ENCODE measurements around the gene HRCT1.

Gene HRCT1

DNA sequence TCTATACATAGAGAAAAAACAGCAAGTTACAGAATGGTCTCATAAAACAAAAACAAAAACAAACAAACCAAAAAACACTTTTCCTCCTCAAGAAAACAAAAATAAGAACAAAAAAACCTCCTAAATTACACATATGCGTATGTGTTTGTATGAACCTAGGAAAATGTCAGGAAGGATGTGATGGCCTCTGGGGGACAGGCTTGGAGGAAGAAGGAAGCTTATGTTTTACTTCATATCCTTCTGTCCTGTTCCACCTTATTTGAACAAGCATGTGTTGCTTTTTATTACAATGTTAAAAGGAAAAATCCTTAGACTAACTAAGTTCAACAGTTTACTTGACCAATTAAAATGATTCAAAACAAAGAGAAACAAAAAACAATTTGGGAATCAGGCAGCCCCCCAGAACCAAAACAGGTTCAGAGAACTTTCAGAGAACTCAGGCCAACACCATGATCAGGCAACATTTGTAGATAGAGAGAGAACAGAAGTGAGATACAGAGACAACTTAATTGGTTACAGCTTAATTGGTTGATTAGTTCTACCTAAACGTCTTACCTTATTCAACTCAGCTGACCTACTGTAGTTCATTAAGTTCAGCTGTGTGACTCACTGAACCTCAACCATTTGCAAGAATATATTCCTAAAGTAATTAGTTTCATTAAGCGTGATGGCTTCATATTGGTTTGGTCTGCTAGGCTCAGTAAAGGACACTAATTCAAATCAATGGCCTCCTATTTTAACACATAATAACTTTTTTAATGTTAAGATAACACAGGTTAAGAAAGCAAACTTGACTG lies 13.4 kb downstream of the HRCT1 start:
- Histone ChIP-seq H3K27me3 (ENCODE audit: control insufficient read depth in 1 of 2, insufficient read depth in 2 of 2, low read length in 2 of 2) (no peaks in the 10 kb centered on the region), H3K9ac (ENCODE audit: low read length in 2 of 2) (no peak overlapping the region), H3K4me1 (ENCODE audit: control insufficient read depth, insufficient read depth, low read length) (peaks cover 8% of the 10 kb centered on the region)

DNA sequence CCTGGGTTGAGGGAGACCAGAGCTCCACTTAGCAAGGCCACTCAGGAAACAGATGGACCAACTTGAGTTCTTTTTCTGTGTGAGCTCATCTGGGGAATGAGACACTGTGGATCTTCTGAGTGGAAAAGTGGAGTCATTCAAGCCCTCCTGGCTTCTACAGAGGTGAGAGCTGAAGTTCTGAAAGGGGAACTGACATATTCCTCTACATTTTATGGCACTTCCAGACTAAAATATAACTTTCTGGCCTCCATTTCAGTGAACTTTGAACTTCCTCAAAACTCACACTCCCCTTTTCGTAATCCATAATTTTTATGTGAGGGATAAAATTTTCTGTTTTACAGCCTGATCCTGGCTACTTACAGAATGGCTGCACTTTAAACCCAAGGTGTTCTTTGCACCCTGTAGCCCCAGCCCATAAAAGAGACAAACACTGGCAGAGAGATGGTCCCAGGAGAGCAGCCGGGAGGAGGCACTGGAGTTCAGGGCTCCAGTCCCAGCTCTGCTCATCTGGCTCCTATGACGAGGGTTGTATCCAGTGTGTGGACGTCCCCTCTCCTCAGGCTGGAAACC lies 14.1 kb downstream of the HRCT1 start:
- no peaks in the 10 kb centered on the region for H3K9me3 ChIP-seq (ENCODE audit: control insufficient read depth in 2 of 2, low read length in 2 of 2)
- no peak overlapping the region for H3K9ac ChIP-seq (ENCODE audit: low read length in 2 of 2)
- no peak overlapping the region for H3K27ac ChIP-seq (ENCODE audit: low read length)
- no peak overlapping the region for H3K4me3 ChIP-seq (ENCODE audit: low read length in 2 of 2)
- no peaks in the 10 kb centered on the region for H3K36me3 ChIP-seq (ENCODE audit: control insufficient read depth in 2 of 2, insufficient read depth in 2 of 2, low read length in 2 of 2)
- no peaks in the 10 kb centered on the region for H3K27me3 ChIP-seq (ENCODE audit: control insufficient read depth in 1 of 2, insufficient read depth in 2 of 2, low read length in 2 of 2)
- H3K4me1 ChIP-seq (ENCODE audit: control insufficient read depth, insufficient read depth, low read length) = peaks cover 8% of the 10 kb centered on the region

More for the DNA sequence above, 13.4 kb downstream of the HRCT1 start:
- Histone ChIP-seq H3K9me3 (ENCODE audit: control insufficient read depth in 2 of 2, low read length in 2 of 2) (no peaks in the 10 kb centered on the region), H3K36me3 (ENCODE audit: control insufficient read depth in 2 of 2, insufficient read depth in 2 of 2, low read length in 2 of 2) (no peaks in the 10 kb centered on the region), H3K4me3 (ENCODE audit: low read length in 2 of 2) (no peak overlapping the region), H3K27ac (ENCODE audit: low read length) (no peak overlapping the region)

DNA sequence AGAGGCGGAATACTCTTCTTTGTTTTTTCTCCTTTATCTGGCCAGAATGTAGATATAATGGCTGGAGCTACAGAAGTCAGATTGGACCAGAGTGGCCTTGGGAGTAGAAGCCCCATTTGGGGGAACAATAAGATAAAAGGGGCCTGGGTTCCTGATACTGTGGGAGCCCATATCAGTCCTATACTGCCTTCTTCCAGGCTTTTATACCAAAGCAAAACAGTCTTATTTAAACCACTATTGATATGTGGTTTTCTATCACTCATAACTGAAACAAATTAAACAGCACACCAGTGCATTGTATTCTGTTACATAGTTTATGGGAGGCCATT lies 17.6 kb downstream of the HRCT1 start:
- no peaks in the 10 kb centered on the region for H3K9me3 ChIP-seq (ENCODE audit: control insufficient read depth in 2 of 2, low read length in 2 of 2)
- H3K27ac ChIP-seq (ENCODE audit: low read length) = peak overlapping the region; percentile 7
- H3K4me3 ChIP-seq (ENCODE audit: low read length in 2 of 2) = no peak overlapping the region
- H3K4me1 ChIP-seq (ENCODE audit: control insufficient read depth, insufficient read depth, low read length) = peaks cover 7% of the 10 kb centered on the region
- H3K36me3 ChIP-seq (ENCODE audit: control insufficient read depth in 2 of 2, insufficient read depth in 2 of 2, low read length in 2 of 2) = no peaks in the 10 kb centered on the region
- no peaks in the 10 kb centered on the region for H3K27me3 ChIP-seq (ENCODE audit: control insufficient read depth in 1 of 2, insufficient read depth in 2 of 2, low read length in 2 of 2)
- no peak overlapping the region for H3K9ac ChIP-seq (ENCODE audit: low read length in 2 of 2)

DNA sequence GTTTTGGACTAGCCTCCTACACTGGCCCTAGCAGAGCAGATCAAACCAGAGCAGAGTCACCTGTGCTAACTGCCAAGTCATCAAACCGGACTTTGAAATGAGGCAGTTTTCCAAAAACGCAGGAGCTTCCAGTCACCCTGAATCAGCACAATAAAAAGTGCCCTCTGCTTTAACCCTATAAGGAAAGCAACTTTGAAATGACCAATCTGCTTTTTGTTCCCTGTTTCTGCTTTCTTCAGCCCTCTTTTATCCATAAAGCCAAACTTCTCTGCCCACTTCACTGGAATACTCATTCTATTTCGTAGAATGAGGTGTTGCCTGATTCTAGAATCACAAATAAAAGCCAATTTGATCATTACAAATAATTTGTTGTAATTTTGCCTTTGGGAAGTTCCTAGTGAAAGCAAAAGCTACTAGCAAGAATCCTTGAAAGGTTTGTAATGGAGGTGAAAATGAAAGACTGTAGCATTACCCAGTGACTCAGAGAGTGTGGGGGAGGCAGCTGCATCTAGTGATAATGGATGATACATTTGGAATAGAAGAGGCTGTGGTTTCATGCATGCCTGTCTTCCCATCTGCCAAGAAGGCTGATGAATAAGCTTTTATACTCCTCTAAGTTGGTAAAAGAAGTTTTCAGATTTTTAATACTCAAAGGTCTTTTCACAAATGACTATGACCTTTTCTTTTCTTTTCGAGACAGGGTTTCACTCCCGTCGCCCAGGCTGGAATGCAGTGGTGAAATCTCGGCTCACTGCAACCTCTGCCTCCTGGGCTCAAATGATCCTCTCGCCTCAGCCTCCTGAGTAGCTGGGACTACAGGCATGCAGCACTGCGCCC lies 18.1 kb downstream of the HRCT1 start:
- H3K4me3 ChIP-seq (ENCODE audit: low read length in 2 of 2) = no peak overlapping the region
- H3K9me3 ChIP-seq (ENCODE audit: control insufficient read depth in 2 of 2, low read length in 2 of 2) = no peaks in the 10 kb centered on the region
- peaks cover 4% of the 10 kb centered on the region for H3K4me1 ChIP-seq (ENCODE audit: control insufficient read depth, insufficient read depth, low read length)
- peak overlapping the region; percentile 7 for H3K27ac ChIP-seq (ENCODE audit: low read length)
- no peaks in the 10 kb centered on the region for H3K36me3 ChIP-seq (ENCODE audit: control insufficient read depth in 2 of 2, insufficient read depth in 2 of 2, low read length in 2 of 2)
- H3K9ac ChIP-seq (ENCODE audit: low read length in 2 of 2) = no peak overlapping the region
- no peaks in the 10 kb centered on the region for H3K27me3 ChIP-seq (ENCODE audit: control insufficient read depth in 1 of 2, insufficient read depth in 2 of 2, low read length in 2 of 2)

DNA sequence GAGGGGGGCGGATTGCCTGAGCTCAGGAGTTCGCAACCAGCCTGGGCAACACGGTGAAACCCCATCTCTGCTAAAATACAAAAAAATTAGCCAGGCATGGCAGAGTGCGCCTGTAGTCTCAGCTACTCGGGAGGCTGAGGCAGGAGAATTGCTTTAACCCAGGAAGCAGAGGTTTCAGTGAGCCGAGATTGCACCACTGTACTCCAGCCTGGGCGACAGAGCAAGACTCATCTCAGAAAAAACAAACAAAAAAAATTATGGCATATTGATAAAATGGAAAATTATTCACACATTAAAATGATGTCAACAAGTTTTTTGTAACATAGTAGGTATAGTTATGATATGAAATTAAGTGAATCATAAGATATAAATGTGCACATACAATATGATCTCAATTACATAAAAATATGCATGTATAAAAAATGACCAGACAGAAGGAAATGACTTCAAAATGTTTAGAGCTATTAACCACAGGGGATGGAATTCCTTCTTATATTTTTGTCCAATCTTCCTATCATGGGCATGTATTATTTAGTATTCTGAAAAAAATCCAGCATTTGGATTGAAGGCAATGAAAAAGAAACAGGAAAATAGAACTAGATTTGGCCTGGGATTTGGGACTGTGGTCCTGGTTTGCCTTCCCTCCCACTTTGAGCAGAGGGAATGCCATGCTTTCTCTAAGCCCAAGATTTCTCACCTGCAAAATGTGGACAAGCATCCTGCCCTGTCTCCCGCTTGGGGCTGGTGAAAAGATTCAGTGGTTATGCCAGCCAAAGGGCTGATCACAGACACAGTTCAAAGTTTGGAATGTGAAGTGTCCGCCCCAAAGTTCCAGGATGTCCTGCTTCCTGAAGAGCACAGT lies 22.8 kb downstream of the HRCT1 start:
- Histone ChIP-seq H3K9me3 (ENCODE audit: control insufficient read depth in 2 of 2, low read length in 2 of 2) (no peaks in the 10 kb centered on the region), H3K36me3 (ENCODE audit: control insufficient read depth in 2 of 2, insufficient read depth in 2 of 2, low read length in 2 of 2) (no peaks in the 10 kb centered on the region), H3K4me1 (ENCODE audit: control insufficient read depth, insufficient read depth, low read length) (peaks cover 2% of the 10 kb centered on the region), H3K4me3 (ENCODE audit: low read length in 2 of 2) (no peak overlapping the region), H3K27me3 (ENCODE audit: control insufficient read depth in 1 of 2, insufficient read depth in 2 of 2, low read length in 2 of 2) (no peaks in the 10 kb centered on the region), H3K27ac (ENCODE audit: low read length) (no peak overlapping the region), H3K9ac (ENCODE audit: low read length in 2 of 2) (no peak overlapping the region)

DNA sequence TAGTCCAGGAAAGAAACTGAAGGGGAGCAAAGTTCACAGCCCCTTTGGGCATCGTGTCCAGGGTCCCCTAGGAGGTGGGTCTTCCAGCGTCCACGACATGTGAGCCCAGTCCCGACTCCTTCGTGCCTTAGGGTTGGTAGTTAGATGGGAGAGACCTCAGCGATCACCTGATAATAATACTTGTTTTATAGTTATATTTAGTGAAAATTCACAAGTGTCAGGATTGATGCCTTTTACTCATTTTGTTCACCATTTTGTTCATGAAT lies 23.4 kb downstream of the HRCT1 start:
- Histone ChIP-seq H3K9me3 (ENCODE audit: control insufficient read depth in 2 of 2, low read length in 2 of 2) (no peaks in the 10 kb centered on the region), H3K27me3 (ENCODE audit: control insufficient read depth in 1 of 2, insufficient read depth in 2 of 2, low read length in 2 of 2) (no peaks in the 10 kb centered on the region), H3K27ac (ENCODE audit: low read length) (no peak overlapping the region), H3K9ac (ENCODE audit: low read length in 2 of 2) (no peak overlapping the region), H3K36me3 (ENCODE audit: control insufficient read depth in 2 of 2, insufficient read depth in 2 of 2, low read length in 2 of 2) (no peaks in the 10 kb centered on the region), H3K4me1 (ENCODE audit: control insufficient read depth, insufficient read depth, low read length) (no peaks in the 10 kb centered on the region), H3K4me3 (ENCODE audit: low read length in 2 of 2) (no peak overlapping the region)

DNA sequence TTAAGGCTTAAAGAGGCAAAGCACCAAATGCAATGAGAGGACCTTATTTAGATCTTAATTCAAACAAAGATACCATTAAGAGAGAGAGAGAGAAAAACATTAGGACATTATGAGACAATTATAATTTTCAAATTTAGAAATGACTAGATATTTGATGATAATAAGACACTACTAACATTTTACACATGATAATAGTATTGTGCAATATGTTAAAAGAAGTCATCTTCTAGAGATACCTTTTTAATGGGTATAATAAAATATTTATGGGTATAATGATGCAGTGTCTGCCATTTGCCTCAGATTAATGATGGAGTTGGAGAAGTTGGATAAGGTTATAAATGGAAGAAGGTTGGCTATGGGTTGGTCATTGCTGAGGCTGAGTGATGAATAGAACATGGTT lies 24.5 kb downstream of the HRCT1 start:
- Histone ChIP-seq H3K27ac (ENCODE audit: low read length) (no peak overlapping the region), H3K4me3 (ENCODE audit: low read length in 2 of 2) (no peak overlapping the region), H3K36me3 (ENCODE audit: control insufficient read depth in 2 of 2, insufficient read depth in 2 of 2, low read length in 2 of 2) (no peaks in the 10 kb centered on the region), H3K9ac (ENCODE audit: low read length in 2 of 2) (no peak overlapping the region), H3K27me3 (ENCODE audit: control insufficient read depth in 1 of 2, insufficient read depth in 2 of 2, low read length in 2 of 2) (no peaks in the 10 kb centered on the region), H3K4me1 (ENCODE audit: control insufficient read depth, insufficient read depth, low read length) (no peaks in the 10 kb centered on the region), H3K9me3 (ENCODE audit: control insufficient read depth in 2 of 2, low read length in 2 of 2) (no peaks in the 10 kb centered on the region)

DNA sequence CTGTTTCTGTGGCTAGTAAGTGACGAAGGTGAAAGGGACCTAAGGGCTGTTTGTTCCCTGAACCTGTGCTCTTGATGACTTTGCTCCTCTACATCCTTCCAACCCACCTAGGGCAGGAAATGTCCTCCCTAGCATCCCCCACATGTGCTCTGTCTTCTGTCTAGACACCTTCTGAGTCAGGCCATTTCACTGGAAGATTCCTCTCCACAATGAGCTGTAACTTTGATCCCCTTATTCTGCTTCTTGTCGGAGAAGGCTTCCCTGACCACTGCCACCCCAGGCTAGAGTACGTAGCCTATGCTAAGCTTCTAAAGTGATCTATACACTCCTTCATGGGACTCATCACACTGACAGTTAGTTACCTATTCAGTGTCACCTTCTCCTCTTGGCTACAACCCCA lies 25.0 kb downstream of the HRCT1 start:
- Histone ChIP-seq H3K27me3 (ENCODE audit: control insufficient read depth in 1 of 2, insufficient read depth in 2 of 2, low read length in 2 of 2) (no peaks in the 10 kb centered on the region), H3K4me3 (ENCODE audit: low read length in 2 of 2) (no peak overlapping the region), H3K9ac (ENCODE audit: low read length in 2 of 2) (no peak overlapping the region), H3K4me1 (ENCODE audit: control insufficient read depth, insufficient read depth, low read length) (no peaks in the 10 kb centered on the region), H3K27ac (ENCODE audit: low read length) (no peak overlapping the region), H3K36me3 (ENCODE audit: control insufficient read depth in 2 of 2, insufficient read depth in 2 of 2, low read length in 2 of 2) (no peaks in the 10 kb centered on the region), H3K9me3 (ENCODE audit: control insufficient read depth in 2 of 2, low read length in 2 of 2) (no peaks in the 10 kb centered on the region)

DNA sequence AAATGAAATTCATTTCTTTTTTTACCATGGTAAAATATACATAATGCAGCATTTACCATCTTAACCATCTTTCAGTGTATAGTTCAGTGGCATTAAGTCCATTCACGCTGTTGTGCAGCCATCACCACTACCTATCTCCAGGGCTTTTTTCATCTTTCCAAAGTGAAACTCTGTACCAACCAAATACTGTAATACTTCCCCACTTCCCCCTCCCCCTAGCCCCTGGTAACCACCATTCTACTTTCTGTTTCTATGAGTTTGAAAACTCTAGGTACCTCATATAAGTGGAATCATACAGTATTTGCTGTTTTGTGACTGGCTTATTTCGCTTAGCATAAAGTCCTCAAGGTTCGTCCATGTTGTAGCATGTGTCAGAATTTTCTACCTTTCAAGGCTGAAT lies 26.7 kb downstream of the HRCT1 start:
- H3K9ac ChIP-seq (ENCODE audit: low read length in 2 of 2) = no peak overlapping the region
- H3K27me3 ChIP-seq (ENCODE audit: control insufficient read depth in 1 of 2, insufficient read depth in 2 of 2, low read length in 2 of 2) = no peaks in the 10 kb centered on the region
- no peaks in the 10 kb centered on the region for H3K9me3 ChIP-seq (ENCODE audit: control insufficient read depth in 2 of 2, low read length in 2 of 2)
- no peaks in the 10 kb centered on the region for H3K4me1 ChIP-seq (ENCODE audit: control insufficient read depth, insufficient read depth, low read length)
- H3K27ac ChIP-seq (ENCODE audit: low read length) = no peak overlapping the region
- H3K4me3 ChIP-seq (ENCODE audit: low read length in 2 of 2) = no peak overlapping the region
- no peaks in the 10 kb centered on the region for H3K36me3 ChIP-seq (ENCODE audit: control insufficient read depth in 2 of 2, insufficient read depth in 2 of 2, low read length in 2 of 2)

DNA sequence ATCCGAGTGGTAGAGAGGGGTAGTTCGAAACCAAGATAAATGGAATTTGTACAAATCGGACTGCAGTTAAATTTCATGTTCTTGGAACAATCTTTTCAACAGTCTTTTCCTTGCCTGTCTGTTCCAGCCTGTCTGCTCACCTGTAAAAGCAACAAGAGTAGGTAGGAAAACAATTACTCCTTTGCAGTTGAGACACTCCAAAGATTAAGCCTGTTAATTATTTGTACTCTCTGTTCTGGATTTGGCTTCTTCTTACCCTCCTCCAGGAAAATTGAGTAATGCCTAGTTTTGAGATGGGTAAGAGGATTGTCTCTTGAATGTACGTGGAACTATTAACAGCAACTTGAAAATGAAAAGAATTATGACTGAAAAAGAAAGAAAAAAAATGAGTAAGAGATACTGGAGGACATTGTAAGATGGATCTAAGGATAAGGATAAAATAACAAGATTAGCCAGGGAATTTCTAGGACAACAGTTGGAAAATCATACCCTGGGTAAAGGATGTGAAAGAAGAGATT lies 27.6 kb downstream of the HRCT1 start:
- H3K4me1 ChIP-seq (ENCODE audit: control insufficient read depth, insufficient read depth, low read length) = no peaks in the 10 kb centered on the region
- H3K4me3 ChIP-seq (ENCODE audit: low read length in 2 of 2) = no peak overlapping the region
- no peak overlapping the region for H3K9ac ChIP-seq (ENCODE audit: low read length in 2 of 2)
- H3K9me3 ChIP-seq (ENCODE audit: control insufficient read depth in 2 of 2, low read length in 2 of 2) = no peaks in the 10 kb centered on the region
- no peaks in the 10 kb centered on the region for H3K36me3 ChIP-seq (ENCODE audit: control insufficient read depth in 2 of 2, insufficient read depth in 2 of 2, low read length in 2 of 2)
- H3K27ac ChIP-seq (ENCODE audit: low read length) = no peak overlapping the region
- no peaks in the 10 kb centered on the region for H3K27me3 ChIP-seq (ENCODE audit: control insufficient read depth in 1 of 2, insufficient read depth in 2 of 2, low read length in 2 of 2)

Measured in stomach smooth muscle (tissue), 2 donors.